ENCODE measurements around the gene LDLR.
"Not testable (repeated sequence)": the region's sequence is repeated elsewhere in the genome, so short reads cannot be mapped to it uniquely, and the experiment has no call there.

The LDLR gene

GRCh38 chr19:11145536-11145924 is 56.3 kb downstream of the LDLR start:
- DNase-seq, result no peak

GRCh38 chr19:11148001-11148400 is 58.7 kb downstream of the LDLR start:
- no peak for DNase-seq

- no peak for DNase-seq
Measured at GRCh38 chr19:11151181-11151580, 61.9 kb downstream of the LDLR start.

- DNase-seq, result no peak
Measured at GRCh38 chr19:11152318-11153062, 63.2 kb downstream of the LDLR start.

GRCh38 chr19:11154683-11155047 is 65.4 kb downstream of the LDLR start:
- no peak for DNase-seq

- DNase-seq, result peak; percentile 98
Measured at GRCh38 chr19:11155373-11156120, 66.3 kb downstream of the LDLR start, which contains the start of gene SPC24. Gene SPC24, minus strand, starts transcription at chr19:11155782. Its CDS starts 6 bp downstream, at chr19:11155776.

- DNase-seq, result no peak
Measured at GRCh38 chr19:11159598-11160439, 70.6 kb downstream of the LDLR start.

- not testable (repeated sequence) for DNase-seq
Measured at GRCh38 chr19:11160440-11160768, 71.1 kb downstream of the LDLR start.

GRCh38 chr19:11164296-11164695 is 75.0 kb downstream of the LDLR start:
- DNase-seq, result no peak

GRCh38 chr19:11164879-11165406 is 75.7 kb downstream of the LDLR start:
- DNase-seq, result no peak

GRCh38 chr19:11165486-11166030 is 76.3 kb downstream of the LDLR start:
- DNase-seq, result no peak

- DNase-seq, result no peak
Measured at GRCh38 chr19:11166281-11167142, 77.2 kb downstream of the LDLR start.

GRCh38 chr19:11168568-11168967 is 79.3 kb downstream of the LDLR start:
- DNase-seq, result no peak

GRCh38 chr19:11169896-11170678 is 80.8 kb downstream of the LDLR start:
- DNase-seq, result no peak

GRCh38 chr19:11171144-11171543 is 81.9 kb downstream of the LDLR start:
- DNase-seq, result no peak

GRCh38 chr19:11172576-11172975 is 83.3 kb downstream of the LDLR start:
- no peak for DNase-seq

GRCh38 chr19:11173516-11174155 is 84.4 kb downstream of the LDLR start:
- DNase-seq, result no peak

- no peak for DNase-seq
Measured at GRCh38 chr19:11174336-11174735, 85.1 kb downstream of the LDLR start.

- DNase-seq, result no peak
Measured at GRCh38 chr19:11175920-11176319, 86.7 kb downstream of the LDLR start.

- DNase-seq, result no peak
Measured at GRCh38 chr19:11176466-11177193, 87.4 kb downstream of the LDLR start.

Measured in DMS79 (cell line).